IMR-90 (cell line): ENCODE data around the gene CADM2. TPM values are rescaled to one million over a fixed set of nuclear protein-coding genes. Genes with fewer than 3 reads are reported as not detected.

Source experiments
- ATAC-seq: fragments of 200-7000 bp; cut with Tn5 transposase; 2 replicates; pipeline ENCODE4 v1.9.1; 2020; ENCODE audit warnings: low read depth, mild to moderate bottlenecking, moderate library complexity
- BruUV-seq: library from RNA; stranded (reverse); fragments of 400-500 nt; replicated peaks from 2 replicates; lab custom pipeline; 2021; lab: Mats Ljungman, UMichigan
- CTCF ChIA-PET: fragments of 300-600 bp; formaldehyde crosslinking; extraction: SDS; loops from one replicate; lab custom pipeline; 2021; ENCODE audit warnings: antibody characterized with exemption; lab: Yijun Ruan, JAX
- POLR2A ChIA-PET: fragments of 300-600 bp; sonication (Branson Sonifier 250); formaldehyde crosslinking; loops from one replicate; lab custom pipeline; 2022; ENCODE audit warnings: antibody characterized with exemption; ENCODE audit not compliant: unreplicated experiment; lab: Charles Lee
- DNase-seq: peaks from one replicate; pipeline ENCODE4 v3.0.0; 2013
- H2AFZ ChIP-seq: replicated peaks from 2 replicates; pipeline ENCODE3; 2013; ENCODE audit warnings: low read length, mild to moderate bottlenecking; ENCODE audit not compliant: poor library complexity
- H2AK5ac ChIP-seq: 2 replicates; pipeline ENCODE4 v1.6.1; 2013; ENCODE audit warnings: low read depth, low read length, inconsistent platforms
- H2AK9ac ChIP-seq: replicated peaks from 2 replicates; pipeline ENCODE3; 2013; ENCODE audit warnings: mild to moderate bottlenecking, low read depth, low read length, moderate library complexity; ENCODE audit not compliant: poor library complexity
- H2BK120ac ChIP-seq: 2 replicates; pipeline ENCODE4 v1.6.1; 2013; ENCODE audit warnings: low read depth, low read length, inconsistent platforms
- H2BK15ac ChIP-seq: 3 replicates; pipeline ENCODE4 v1.6.1; 2013; ENCODE audit warnings: low read depth, low read length, inconsistent platforms
- H2BK20ac ChIP-seq: 2 replicates; pipeline ENCODE4 v1.6.1; 2013; ENCODE audit warnings: low read depth, mild to moderate bottlenecking, inconsistent platforms, low read length, moderate library complexity
- H2BK5ac ChIP-seq: 2 replicates; pipeline ENCODE4 v1.6.1; 2013; ENCODE audit warnings: mild to moderate bottlenecking, low read depth, low read length, inconsistent platforms; ENCODE audit not compliant: poor library complexity, severe bottlenecking
- H3K14ac ChIP-seq: replicated peaks from 2 replicates; pipeline ENCODE4 v1.6.1; 2013; ENCODE audit warnings: low read depth, low read length, inconsistent platforms
- H3K18ac ChIP-seq: 2 replicates; pipeline ENCODE4 v1.6.1; 2013; ENCODE audit warnings: low read depth, low read length, control low read depth
- H3K23ac ChIP-seq: 2 replicates; pipeline ENCODE4 v1.6.1; 2013; ENCODE audit warnings: low read depth, low read length, inconsistent platforms
- H3K27ac ChIP-seq: 2 replicates; pipeline ENCODE4 v1.5.1; 2013; ENCODE audit warnings: mild to moderate bottlenecking, control low read depth, low read length; ENCODE audit not compliant: insufficient read depth
- H3K27me3 ChIP-seq: 2 replicates; pipeline ENCODE4 v1.6.1; 2013; ENCODE audit warnings: low read length; ENCODE audit not compliant: control insufficient read depth, insufficient read depth
- H3K36me3 ChIP-seq: 2 replicates; pipeline ENCODE4 v1.6.1; 2013; ENCODE audit warnings: low read length, mixed read lengths; ENCODE audit not compliant: control insufficient read depth, insufficient read depth
- H3K4ac ChIP-seq: 2 replicates; pipeline ENCODE4 v1.6.1; 2013; ENCODE audit warnings: low read depth, low read length, inconsistent platforms
- H3K4me1 ChIP-seq: 2 replicates; pipeline ENCODE4 v1.6.1; 2013; ENCODE audit warnings: low read length, mixed read lengths; ENCODE audit not compliant: control insufficient read depth, insufficient read depth
- H3K4me2 ChIP-seq: 2 replicates; pipeline ENCODE4 v1.6.1; 2013; ENCODE audit warnings: low read depth, mild to moderate bottlenecking, control low read depth, low read length, moderate library complexity
- H3K4me3 ChIP-seq: 2 replicates; pipeline ENCODE4 v1.5.1; 2013; ENCODE audit warnings: low read depth, mild to moderate bottlenecking, control low read depth, low read length, moderate library complexity; ENCODE audit not compliant: insufficient read depth
- H3K56ac ChIP-seq: 2 replicates; pipeline ENCODE4 v1.6.1; 2013; ENCODE audit warnings: low read length, inconsistent platforms; ENCODE audit not compliant: insufficient read depth; ENCODE audit errors: extremely low read depth
- H3K79me1 ChIP-seq, 2 experiments: 2 replicates each; pipeline ENCODE4 v1.6.1; 2013; ENCODE audit warnings: low read length in 2 of 2, inconsistent platforms in 1 of 2, low read depth in 1 of 2
- H3K9ac ChIP-seq: 2 replicates; pipeline ENCODE4 v1.6.1; 2013; ENCODE audit warnings: low read depth, low read length, control low read depth
- H3K9me1 ChIP-seq: 2 replicates; pipeline ENCODE4 v1.6.1; 2013; ENCODE audit warnings: low read length, inconsistent platforms; ENCODE audit not compliant: insufficient read depth
- H3K9me3 ChIP-seq: 2 replicates; pipeline ENCODE4 v1.6.1; 2013; ENCODE audit warnings: low read length; ENCODE audit not compliant: control insufficient read depth, insufficient read depth
- H4K20me1 ChIP-seq: 2 replicates; pipeline ENCODE4 v1.6.1; 2013; ENCODE audit warnings: low read length, inconsistent platforms; ENCODE audit not compliant: insufficient read depth
- H4K5ac ChIP-seq: 2 replicates; pipeline ENCODE4 v1.6.1; 2013; ENCODE audit warnings: mild to moderate bottlenecking, low read depth, low read length, control low read depth
- H4K8ac ChIP-seq, 2 experiments: 2 replicates each; pipeline ENCODE4 v1.6.1; 2013; ENCODE audit warnings: low read depth in 2 of 2, low read length in 2 of 2, control low read depth in 1 of 2, inconsistent platforms in 1 of 2
- H4K91ac ChIP-seq: 2 replicates; pipeline ENCODE4 v1.6.1; 2013; ENCODE audit warnings: low read depth, low read length, inconsistent platforms; ENCODE audit not compliant: insufficient read depth
- BHLHE40 ChIP-seq: fragments of 150-350 bp; IDR thresholded peaks from 2 replicates; pipeline ENCODE4 v1.6.1; 2016; ENCODE audit warnings: mild to moderate bottlenecking, low read depth, low read length
- CHD1 ChIP-seq: IDR thresholded peaks from 2 replicates; pipeline ENCODE4 v1.6.1; 2012; ENCODE audit warnings: low read depth, low read length, improper control_type of control experiment
- CTCF ChIP-seq: conservative IDR thresholded peaks from 2 replicates; pipeline ENCODE4 v1.5.1; 2012; ENCODE audit warnings: mild to moderate bottlenecking, low read depth, low read length, improper control_type of control experiment
- MAFK ChIP-seq: IDR thresholded peaks from 2 replicates; pipeline ENCODE4 v1.6.1; 2012; ENCODE audit warnings: low read depth, low read length, improper control_type of control experiment
- POLR2A ChIP-seq: IDR thresholded peaks from 2 replicates; pipeline ENCODE4 v1.6.1; 2012; ENCODE audit warnings: mild to moderate bottlenecking, low read depth, low read length
- RAD21 ChIP-seq: IDR thresholded peaks from 2 replicates; pipeline ENCODE4 v1.6.1; 2012; ENCODE audit warnings: low read length, improper control_type of control experiment
- RFX5 ChIP-seq: IDR thresholded peaks from 2 replicates; pipeline ENCODE4 v1.8.0; 2012; ENCODE audit warnings: low read depth, mild to moderate bottlenecking, low read length, moderate library complexity
- SMC3 ChIP-seq: fragments of 150-350 bp; IDR thresholded peaks from 2 replicates; pipeline ENCODE4 v1.6.1; 2016; ENCODE audit warnings: low read depth, mild to moderate bottlenecking, antibody characterized with exemption, low read length, moderate library complexity
- USF2 ChIP-seq: fragments of 150-350 bp; IDR thresholded peaks from 2 replicates; pipeline ENCODE4 v1.6.1; 2017; ENCODE audit warnings: mild to moderate bottlenecking, antibody characterized with exemption, low read length, low read depth
- WGBS, 2 experiments: methylation state at CpG; one replicate each; pipeline versions ENCODE4 v1.1.5 to v1.1.7; 2013; ENCODE audit warnings: missing lambda C conversion rate in 2 of 2; ENCODE audit not compliant: insufficient read length in 1 of 2; ENCODE audit errors: extremely low coverage in 2 of 2; 5-methylcytosine and 5-hydroxymethylcytosine counted together
- dilution Hi-C: fragments of 300-500 bp; cut with HindIII; formaldehyde crosslinking; loops from one replicate; pipeline ENCODE4 v1.14.3; 2018; ENCODE audit warnings: low sequenced_read_pairs; ENCODE audit not compliant: unreplicated experiment
- in situ Hi-C: fragments of 300-500 bp; cut with MboI; formaldehyde crosslinking; loops from 3 replicates; pipeline ENCODE4 v1.14.3; 2019; ENCODE audit warnings: low sequenced_read_pairs, inconsistent platforms, mixed read lengths
- intact Hi-C: fragments of 100-400 bp; cut with micrococcal nuclease; formaldehyde crosslinking; loops from 2 replicates; pipeline ENCODE4 v1.10.0; 2022
- polyA plus RNA-seq, 3 experiments: library from polyadenylated mRNA; depleted of rRNA; stranded (reverse); fragments of >200 nt; gene quantifications; 2 replicates each; pipeline ENCODE4 v1.2.3, GENCODE V29; 2012; ENCODE audit warnings: low replicate concordance in 1 of 3
- total RNA-seq: library from RNA; depleted of rRNA; stranded (reverse); fragments of >200 nt; gene quantifications from 2 replicates; pipeline ENCODE4 v1.2.3, GENCODE V29; 2012

CADM2 gene
- total and polyA plus RNA-seq, 2 of the 4 experiments (the other 2 are of a cell fraction) = not detected

GRCh38 chr3:84946240-84946639 is 12.5 kb upstream of the CADM2 start:
- WGBS, 2 experiments = no CpG with 5 or more reads among the region's 1 CpG
- no peak overlapping the region for H3K4ac ChIP-seq
- H3K9ac ChIP-seq = no peak overlapping the region
- H2AK9ac ChIP-seq = no peak overlapping the region
- in situ Hi-C loops (no loop called here), intact Hi-C loops (no loop called here), dilution Hi-C loops (no loop called here)
- H4K5ac ChIP-seq = no peak overlapping the region
- no peak overlapping the region for H3K18ac ChIP-seq
- no peak overlapping the region for H3K23ac ChIP-seq
- H3K4me3 ChIP-seq = no peak overlapping the region
- H3K27me3 ChIP-seq = no peaks in the 10 kb centered on the region
- TF ChIP-seq USF2 (no peak), CTCF (no peak), SMC3 (no peak), RFX5 (no peak), BHLHE40 (no peak), RAD21 (no peak), CHD1 (no peak), POLR2A (no peak), MAFK (no peak)
- POLR2A ChIA-PET = no interaction called here
- H3K9me1 ChIP-seq = no peaks in the 10 kb centered on the region
- H3K9me3 ChIP-seq = peaks cover 3% of the 10 kb centered on the region; the same call in 1 of the 2 replicates
- no peaks in the 10 kb centered on the region for H3K4me1 ChIP-seq
- no peak overlapping the region for H3K4me2 ChIP-seq
- no peak overlapping the region for H3K14ac ChIP-seq
- H2BK5ac ChIP-seq = no peak overlapping the region
- ATAC-seq (no peak), DNase-seq (no peak)
- CTCF ChIA-PET = no interaction called here
- H3K56ac ChIP-seq = no peak overlapping the region
- no peak overlapping the region for H2AK5ac ChIP-seq
- H2AFZ ChIP-seq = no peak overlapping the region
- H3K27ac ChIP-seq = no peak overlapping the region
- no peak overlapping the region for H4K91ac ChIP-seq
- BruUV-seq = no TSS peak
- H3K36me3 ChIP-seq = no peaks in the 10 kb centered on the region
- H2BK120ac ChIP-seq = no peak overlapping the region
- H2BK15ac ChIP-seq = no peak overlapping the region
- H4K20me1 ChIP-seq = no peaks in the 10 kb centered on the region
- H4K8ac ChIP-seq = no peak overlapping the region
- no peak overlapping the region for H2BK20ac ChIP-seq
- H3K79me1 ChIP-seq = no peaks in the 10 kb centered on the region
